Small intestine (tissue), 7 donors: ENCODE results near the gene CACNA2D4. TPM values are rescaled to one million over a fixed set of nuclear protein-coding genes. Genes with fewer than 3 reads are reported as not detected.

ENCODE experiments used
- DNase-seq, 2 donors: peaks; one replicate each; pipeline versions ENCODE4 v3.0.0 to v3.0.0-alpha.2; 2013
- FAIRE-seq: peaks from 2 replicates; lab custom pipeline; 2012; peaks lifted over from hg19 to GRCh38; lab: Jason Lieb, UNC
- H3K27ac ChIP-seq, 3 donors: one replicate each; pipeline ENCODE4 v1.5.1; 2013; ENCODE audit warnings: low read length in 2 of 3, mild to moderate bottlenecking in 2 of 3, control low read depth in 1 of 3, inconsistent platforms in 1 of 3, low read depth in 1 of 3, moderate library complexity in 1 of 3
- H3K27me3 ChIP-seq, 3 donors: one replicate each; pipeline ENCODE4 v1.6.1; 2013; ENCODE audit warnings: low read length in 3 of 3, inconsistent platforms in 1 of 3; ENCODE audit not compliant: control insufficient read depth in 3 of 3, insufficient read depth in 3 of 3
- H3K36me3 ChIP-seq, 3 donors: one replicate each; pipeline ENCODE4 v1.6.1; 2013; ENCODE audit warnings: low read length in 3 of 3, inconsistent platforms in 1 of 3, low read depth in 1 of 3, mild to moderate bottlenecking in 1 of 3, moderate library complexity in 1 of 3; ENCODE audit not compliant: control insufficient read depth in 3 of 3, insufficient read depth in 2 of 3
- H3K4me1 ChIP-seq, 3 donors: one replicate each; pipeline ENCODE4 v1.6.1; 2013; ENCODE audit warnings: low read length in 2 of 3, inconsistent platforms in 1 of 3, low read depth in 1 of 3, mild to moderate bottlenecking in 1 of 3, moderate library complexity in 1 of 3; ENCODE audit not compliant: control insufficient read depth in 3 of 3, insufficient read depth in 2 of 3
- H3K4me3 ChIP-seq, 3 donors: one replicate each; pipeline ENCODE4 v1.5.1; 2013; ENCODE audit warnings: low read length in 3 of 3, control low read depth in 1 of 3, inconsistent platforms in 1 of 3, low read depth in 1 of 3, mild to moderate bottlenecking in 1 of 3, moderate library complexity in 1 of 3
- H3K9me3 ChIP-seq, 2 donors: one replicate each; pipeline ENCODE4 v1.6.1; 2013; ENCODE audit warnings: low read depth in 1 of 2, low read length in 1 of 2; ENCODE audit not compliant: control insufficient read depth in 2 of 2, insufficient read depth in 1 of 2
- WGBS, 3 donors: extraction: QIAGEN DNeasy Blood & Tissue Kit; methylation state at CpG; one replicate each; pipeline ENCODE4 v1.1.7; 2013; 5-methylcytosine and 5-hydroxymethylcytosine counted together
- polyA plus RNA-seq, 4 donors: library from polyadenylated mRNA; stranded (reverse) in 3 of 4; unstranded in 1 of 4; fragments of 200-250 nt in 3 of 4; fragments of 120-200 nt in 1 of 4; gene quantifications; one replicate each; pipeline versions ENCODE4 v1.2.1 to v1.2.3, GENCODE V29; 2013
- donor health status: healthy with polysubstance abuse.
- donor health status: control.
- donor health status: control.
- donor health status: Bipolar disorder and iron deficiency.
- donor health status: healthy.

CACNA2D4 gene
- polyA plus RNA-seq, 4 donors, result 5.5 to 10.8 (median 9.1) TPM

DNA sequence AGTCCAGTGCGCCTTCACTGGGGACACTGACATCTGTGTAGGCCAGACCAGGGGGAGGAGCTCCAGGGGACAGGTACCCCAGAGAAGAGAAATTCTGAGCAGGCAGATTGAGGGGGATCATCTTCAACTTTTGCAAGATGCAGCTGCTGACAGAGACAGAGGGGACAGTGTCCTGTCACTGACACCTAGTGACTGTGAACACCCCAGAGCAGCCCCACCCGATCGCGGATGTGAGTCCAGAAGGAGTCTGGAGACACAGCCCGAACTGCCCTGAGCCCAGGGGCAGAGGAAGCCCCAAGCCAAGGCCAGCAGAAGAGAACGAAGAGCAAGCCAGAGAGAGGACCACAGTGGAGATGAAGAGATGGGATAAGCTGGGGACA is 119.8 kb downstream of the CACNA2D4 start:
- no peak for FAIRE-seq
- Histone ChIP-seq H3K4me1 (peaks cover 0 to 8% (median 2%) of the 10 kb centered on the region in 3 donors), H3K4me3 (no peak overlapping the region), H3K27me3 (no peaks in the 10 kb centered on the region), H3K9me3 (no peaks in the 10 kb centered on the region), H3K27ac (no peak overlapping the region), H3K36me3 (peaks cover 0 to under 1% (median 0%) of the 10 kb centered on the region in 3 donors)
- WGBS, 3 donors, result 78 to 89% (median 84%) methylated on average over 6 of the region's 6 CpGs
- no peak for DNase-seq

GRCh38 chr12:1797991-1798640 is 120.3 kb downstream of the CACNA2D4 start:
- Histone ChIP-seq H3K27ac (no peak overlapping the region), H3K27me3 (no peaks in the 10 kb centered on the region), H3K9me3 (no peaks in the 10 kb centered on the region), H3K36me3 (peaks cover 0 to 5% (median 0%) of the 10 kb centered on the region in 3 donors), H3K4me1 (peaks cover 0 to 8% (median 2%) of the 10 kb centered on the region in 3 donors), H3K4me3 (no peak overlapping the region)
- no peak for FAIRE-seq
- WGBS, 3 donors, result 89 to 93% (median 92%) methylated on average over 15 to 22 of the region's 22 CpGs
- DNase-seq, result no peak

DNA sequence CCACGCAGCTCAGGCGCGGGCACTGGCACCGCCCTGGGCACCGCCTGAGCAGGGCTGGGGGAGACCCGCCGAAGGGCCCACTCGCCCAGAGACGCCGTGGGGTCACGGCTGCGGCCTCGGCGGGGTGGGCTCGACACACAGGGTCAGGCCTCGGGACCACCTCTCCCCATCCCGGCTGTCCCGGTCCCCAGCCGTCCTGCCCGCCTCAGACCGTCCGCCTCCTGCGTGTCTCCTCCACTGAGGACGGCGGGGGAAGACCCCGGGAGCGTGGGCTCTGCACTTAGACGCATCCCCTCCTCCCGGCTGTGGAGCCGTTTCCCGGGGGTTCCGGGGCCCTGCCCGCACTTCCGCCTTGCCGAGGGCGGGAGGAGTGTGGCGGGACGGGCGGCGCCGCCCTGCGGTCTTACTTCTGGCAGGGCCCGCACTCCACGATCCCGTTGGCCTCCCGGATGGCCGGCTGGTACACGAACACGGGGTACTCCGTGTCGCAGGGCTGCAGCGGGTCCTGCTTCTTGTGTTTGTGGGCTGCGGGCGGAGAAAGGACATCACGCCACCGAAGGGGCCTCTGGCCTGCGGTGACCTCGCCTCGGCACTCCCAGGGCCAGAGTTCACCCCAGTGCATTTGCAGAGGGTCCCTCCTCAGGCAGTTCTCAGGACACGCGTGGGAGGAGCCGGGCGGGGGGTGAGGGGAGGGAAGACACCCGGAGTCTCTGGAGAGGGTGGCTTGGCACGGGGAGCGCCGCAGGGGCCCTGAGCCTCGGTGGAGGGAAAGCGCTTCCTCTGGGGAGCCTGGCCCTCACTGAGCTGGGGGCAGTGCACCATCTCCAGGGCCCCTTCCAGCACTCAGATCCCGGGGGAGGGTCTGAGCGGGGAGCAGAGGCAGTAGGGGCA is 121.2 kb downstream of the CACNA2D4 start:
- FAIRE-seq (no peak), DNase-seq (peak; percentile 60 to 81)
- Histone ChIP-seq H3K4me1 (peaks cover 0 to 8% (median 2%) of the 10 kb centered on the region in 3 donors), H3K27ac (peak overlapping the region; percentile 66 to 93 (median 92)), H3K27me3 (no peaks in the 10 kb centered on the region), H3K9me3 (no peaks in the 10 kb centered on the region), H3K4me3 (peak overlapping the region; percentile 56 to 87 (median 67)), H3K36me3 (peaks cover 0 to 5% (median 0%) of the 10 kb centered on the region in 3 donors)
- WGBS, 3 donors, result 12 to 18% (median 13%) methylated on average over 54 to 71 of the region's 71 CpGs

DNA sequence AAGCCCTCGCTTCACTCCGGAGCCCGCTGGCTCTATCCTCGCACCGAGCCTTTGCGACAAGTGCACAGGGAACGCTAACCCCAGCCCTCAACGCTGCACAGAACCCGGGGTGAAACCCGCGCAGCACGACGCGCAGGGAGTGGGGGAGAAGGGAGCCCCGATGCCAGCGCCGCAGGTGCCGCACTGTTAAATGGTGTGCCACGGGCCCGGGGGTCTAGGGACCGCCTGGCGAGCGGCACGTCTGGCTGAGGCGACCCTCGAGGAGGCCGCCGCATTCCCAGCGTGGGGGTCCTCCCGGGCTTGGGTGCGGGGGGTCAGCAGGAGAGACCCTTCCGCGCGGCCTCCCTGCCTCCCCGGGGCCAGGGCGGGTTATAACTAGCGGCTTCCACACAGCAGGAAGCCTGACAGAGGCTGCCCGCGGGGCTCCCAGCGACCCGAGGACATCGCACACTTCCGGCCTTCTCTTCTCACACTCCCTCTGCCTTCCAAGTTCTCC is 121.9 kb downstream of the CACNA2D4 start:
- Histone ChIP-seq H3K9me3 (no peaks in the 10 kb centered on the region), H3K36me3 (peaks cover 0 to 5% (median 0%) of the 10 kb centered on the region in 3 donors), H3K4me1 (peaks cover 0 to 8% (median 2%) of the 10 kb centered on the region in 3 donors), H3K4me3 (peak overlapping the region; percentile 56 to 87 (median 67)), H3K27me3 (no peaks in the 10 kb centered on the region), H3K27ac (peak overlapping the region; percentile 66 to 93 (median 92))
- FAIRE-seq (no peak), DNase-seq (peak in 1 of 2 donors; percentile 76)
- 0 to 3% (median 1%) methylated on average over 34 to 43 of the region's 43 CpGs for WGBS, 3 donors

- WGBS, 3 donors, result 2 to 6% (median 4%) methylated on average over 45 of the region's 45 CpGs
- H3K36me3 ChIP-seq, result peaks cover 0 to 5% (median 0%) of the 10 kb centered on the region in 3 donors
- FAIRE-seq, result no peak
- peaks cover 0 to 8% (median 2%) of the 10 kb centered on the region in 3 donors for H3K4me1 ChIP-seq
- H3K27me3 ChIP-seq, result no peaks in the 10 kb centered on the region
- DNase-seq, result peak; percentile 93 to 95
- H3K4me3 ChIP-seq, result peak overlapping the region; percentile 56 to 87 (median 67)
- peak overlapping the region; percentile 66 to 93 (median 92) for H3K27ac ChIP-seq
- H3K9me3 ChIP-seq, result no peaks in the 10 kb centered on the region
Measured at GRCh38 chr12:1795785-1796514, 122.5 kb downstream of the CACNA2D4 start.

DNA sequence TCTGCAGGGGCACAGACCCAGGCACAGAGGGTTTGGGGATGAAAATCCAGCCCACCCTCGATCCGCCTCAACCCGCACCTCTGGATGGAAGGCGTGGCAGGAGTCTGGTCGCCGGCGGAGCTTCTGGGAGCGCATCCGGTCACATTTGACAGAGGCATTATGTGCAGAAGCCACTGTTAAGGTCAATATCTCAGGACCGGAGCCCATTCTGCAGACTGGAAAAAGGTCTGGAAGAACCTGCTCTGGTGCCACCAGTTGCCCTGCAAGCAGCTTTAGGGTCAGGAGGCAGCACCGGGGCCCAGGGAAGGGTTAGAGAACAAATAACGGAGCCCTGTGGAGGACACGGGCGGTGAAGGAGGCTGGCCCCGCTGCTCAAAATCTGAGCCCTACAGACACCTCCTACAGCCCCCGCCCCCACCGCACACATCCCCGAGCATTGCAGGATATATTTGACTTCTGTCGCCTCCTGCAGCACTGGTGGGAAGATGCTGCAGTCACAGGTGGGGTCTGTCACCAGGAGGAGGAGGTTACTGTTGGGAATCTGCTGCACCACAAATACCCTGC is 123.1 kb downstream of the CACNA2D4 start:
- WGBS, 3 donors, result 75 to 83% (median 76%) methylated on average over 19 of the region's 19 CpGs
- DNase-seq (no peak), FAIRE-seq (no peak)
- Histone ChIP-seq H3K27ac (no peak overlapping the region), H3K36me3 (peaks cover 0 to 8% (median 0%) of the 10 kb centered on the region in 3 donors), H3K9me3 (no peaks in the 10 kb centered on the region), H3K4me1 (peaks cover 0 to 8% (median 2%) of the 10 kb centered on the region in 3 donors), H3K27me3 (no peaks in the 10 kb centered on the region), H3K4me3 (no peak overlapping the region)

DNA sequence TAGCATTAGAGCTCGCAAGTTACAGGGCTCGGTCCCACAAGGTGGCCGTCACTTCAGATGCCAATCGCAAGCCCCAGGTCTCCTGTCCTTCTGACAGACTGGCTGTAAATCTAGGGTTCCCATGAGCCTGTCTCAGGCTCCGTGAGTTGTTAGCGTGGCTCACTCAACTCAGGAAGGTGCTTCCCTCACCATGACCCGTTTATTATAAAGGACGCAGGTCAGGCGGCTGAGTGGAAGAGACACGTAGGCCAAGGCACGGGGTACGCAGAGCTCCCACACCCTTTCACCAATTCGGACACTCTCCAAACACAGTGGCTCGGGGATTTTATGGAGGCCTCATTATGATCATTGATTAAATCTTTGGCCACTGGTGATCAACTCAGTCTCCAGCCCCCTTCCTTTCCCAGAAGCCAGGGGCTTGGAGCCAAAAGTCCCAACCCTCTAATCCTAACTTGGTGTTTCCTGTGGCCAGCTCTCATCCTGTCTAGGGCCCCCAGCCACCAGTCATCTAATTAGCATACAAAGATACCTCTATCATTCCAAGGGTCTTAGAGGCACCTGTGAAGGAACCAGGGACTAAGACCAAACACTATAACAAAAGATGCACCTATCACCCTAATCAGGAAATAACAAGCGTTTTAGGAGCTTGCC is 123.9 kb downstream of the CACNA2D4 start:
- no peaks in the 10 kb centered on the region for H3K27me3 ChIP-seq
- H3K9me3 ChIP-seq, result no peaks in the 10 kb centered on the region
- WGBS, 3 donors, result 85% methylated on average over 15 of the region's 15 CpGs
- DNase-seq, result no peak
- peaks cover 0 to 8% (median 2%) of the 10 kb centered on the region in 3 donors for H3K4me1 ChIP-seq
- H3K36me3 ChIP-seq, result peaks cover 0 to 10% (median 0%) of the 10 kb centered on the region in 3 donors
- no peak overlapping the region for H3K4me3 ChIP-seq
- no peak for FAIRE-seq
- no peak overlapping the region for H3K27ac ChIP-seq
